Measurements from ENCODE around the gene SLMAP. TPM values are rescaled to one million over a fixed set of nuclear protein-coding genes. Genes with fewer than 3 reads are reported as not detected.
A peak's percentile ranks its signal among the peaks of the same experiment; 100 is the strongest.

The SLMAP gene
- total RNA-seq, 1 donor from 2014 or later = 71.4 TPM

DNA sequence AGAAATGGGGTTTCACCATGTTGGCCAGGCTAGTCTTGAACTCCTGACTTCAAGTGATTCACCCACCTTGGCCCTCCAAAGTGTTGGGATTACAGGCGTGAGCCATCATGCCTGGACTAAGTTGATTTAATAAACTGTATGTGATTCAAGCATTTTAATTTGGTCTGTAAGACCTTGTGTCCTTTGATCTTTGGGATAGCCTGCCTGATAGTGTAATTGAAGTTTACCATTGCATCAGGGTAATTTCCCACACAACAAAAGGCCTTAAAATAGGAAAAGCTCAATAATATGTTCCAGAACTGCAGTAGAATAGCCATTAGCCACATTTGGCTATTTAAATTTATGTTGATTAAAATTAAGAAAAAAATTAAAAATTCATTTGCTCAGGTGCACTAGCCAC is 38.0 kb upstream of the SLMAP start:
- no peaks in the 10 kb centered on the region for H3K4me1 Mint-ChIP-seq (ENCODE audit: low read depth, unreplicated experiment)
- Histone ChIP-seq H3K27me3 (ENCODE audit: insufficient read depth, low read length) (no peaks in the 10 kb centered on the region), H3K79me2 (ENCODE audit: insufficient read depth, low read length) (no peaks in the 10 kb centered on the region), H2AFZ (ENCODE audit: low read depth, low read length) (no peak overlapping the region), H4K20me1 (ENCODE audit: insufficient read depth, low read length) (no peaks in the 10 kb centered on the region), H3K9ac (ENCODE audit: low read length) (no peak overlapping the region), H3K9me3 (ENCODE audit: insufficient read depth, low read depth, low read length) (no peaks in the 10 kb centered on the region), H3K4me1 (ENCODE audit: insufficient read depth, low read length) (no peaks in the 10 kb centered on the region), H3K27ac (ENCODE audit: low read depth, low read length) (no peak overlapping the region), H3K4me2 (ENCODE audit: low read length) (no peak overlapping the region), H3K36me3 (ENCODE audit: insufficient read depth, low read length) (no peaks in the 10 kb centered on the region), H3K4me3 (ENCODE audit: insufficient read depth, low read depth, low read length) (no peak overlapping the region)
- H3K27ac Mint-ChIP-seq (ENCODE audit: unreplicated experiment) = no peak overlapping the region
- no peak for DNase-seq (ENCODE audit: low read depth)
- H3K4me3 Mint-ChIP-seq (ENCODE audit: unreplicated experiment) = no peak overlapping the region
- TF ChIP-seq EZH2 (IDR thresholded peaks at IDR 0.05; ENCODE audit: insufficient read depth, low read length) (no peak), CTCF (IDR thresholded peaks at IDR 0.05; ENCODE audit: insufficient read depth, low read depth, low read length) (no peak)
- H3K27me3 Mint-ChIP-seq (ENCODE audit: low read depth, unreplicated experiment) = peaks cover 6% of the 10 kb centered on the region
- no peak for FAIRE-seq
- no peaks in the 10 kb centered on the region for H3K9me3 Mint-ChIP-seq (ENCODE audit: unreplicated experiment)
- H3K36me3 Mint-ChIP-seq (ENCODE audit: low read depth, unreplicated experiment) = no peaks in the 10 kb centered on the region

DNA sequence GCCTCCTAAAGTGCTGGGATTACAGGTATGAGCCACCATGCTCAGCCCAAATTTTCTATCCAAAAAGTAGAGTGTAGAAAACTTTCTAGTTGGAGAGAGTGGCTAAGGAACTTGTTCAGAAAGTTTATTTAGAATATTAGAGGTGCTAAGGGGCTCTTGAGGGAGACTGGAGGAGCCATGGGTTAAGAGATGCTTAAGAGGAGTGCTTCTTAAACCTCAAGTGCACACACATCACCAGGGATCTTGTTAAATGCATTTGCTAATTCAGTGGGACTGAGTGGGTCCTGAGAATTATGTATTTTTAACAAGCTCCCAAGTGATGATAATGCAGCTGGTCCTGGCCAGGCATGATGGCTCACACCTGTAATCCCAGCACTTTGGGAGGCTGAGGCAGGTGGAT is 29.7 kb upstream of the SLMAP start:
- no peak overlapping the region for H3K27ac ChIP-seq (ENCODE audit: low read depth, low read length)
- no peaks in the 10 kb centered on the region for H3K79me2 ChIP-seq (ENCODE audit: insufficient read depth, low read length)
- Mint-ChIP-seq H3K4me1 (ENCODE audit: low read depth, unreplicated experiment) (peaks cover 7% of the 10 kb centered on the region), H3K4me3 (ENCODE audit: unreplicated experiment) (no peak overlapping the region), H3K9me3 (ENCODE audit: unreplicated experiment) (no peaks in the 10 kb centered on the region), H3K27me3 (ENCODE audit: low read depth, unreplicated experiment) (peaks cover 6% of the 10 kb centered on the region), H3K27ac (ENCODE audit: unreplicated experiment) (no peak overlapping the region), H3K36me3 (ENCODE audit: low read depth, unreplicated experiment) (no peaks in the 10 kb centered on the region)
- no peak overlapping the region for H3K4me3 ChIP-seq (ENCODE audit: insufficient read depth, low read depth, low read length)
- H3K36me3 ChIP-seq (ENCODE audit: insufficient read depth, low read length) = no peaks in the 10 kb centered on the region
- DNase-seq (ENCODE audit: low read depth) = no peak
- peaks cover 2% of the 10 kb centered on the region for H3K4me1 ChIP-seq (ENCODE audit: insufficient read depth, low read length)
- no peaks in the 10 kb centered on the region for H3K27me3 ChIP-seq (ENCODE audit: insufficient read depth, low read length)
- H2AFZ ChIP-seq (ENCODE audit: low read depth, low read length) = no peak overlapping the region
- no peak overlapping the region for H3K9ac ChIP-seq (ENCODE audit: low read length)
- no peaks in the 10 kb centered on the region for H3K9me3 ChIP-seq (ENCODE audit: insufficient read depth, low read depth, low read length)
- no peaks in the 10 kb centered on the region for H4K20me1 ChIP-seq (ENCODE audit: insufficient read depth, low read length)
- no peak for TF ChIP-seq CTCF (IDR thresholded peaks at IDR 0.05; ENCODE audit: insufficient read depth, low read depth, low read length)
- TF ChIP-seq EZH2 (IDR thresholded peaks at IDR 0.05; ENCODE audit: insufficient read depth, low read length) = no peak
- no peak overlapping the region for H3K4me2 ChIP-seq (ENCODE audit: low read length)
- no peak for FAIRE-seq

DNA sequence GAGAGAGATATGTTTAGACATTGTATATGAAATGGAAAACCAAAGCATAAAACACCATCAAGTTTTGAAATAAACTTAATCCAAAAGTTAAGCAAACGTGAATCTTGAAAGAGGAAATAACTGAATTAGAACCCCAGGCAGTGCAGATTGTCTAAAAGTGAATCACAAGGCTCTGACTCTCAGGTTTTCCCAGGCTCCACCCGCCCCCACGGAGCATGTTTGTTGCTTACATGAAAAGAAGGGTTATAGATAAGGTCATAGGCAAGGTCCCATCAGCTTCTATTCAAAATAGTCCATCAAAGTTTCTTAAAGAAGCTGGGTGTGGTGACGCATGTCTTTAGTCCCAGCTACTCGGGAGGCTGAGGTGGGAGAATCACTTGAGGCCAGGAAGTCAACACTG is 29.0 kb upstream of the SLMAP start:
- FAIRE-seq (no peak), DNase-seq (ENCODE audit: low read depth) (no peak)
- Histone ChIP-seq H4K20me1 (ENCODE audit: insufficient read depth, low read length) (no peaks in the 10 kb centered on the region), H3K4me2 (ENCODE audit: low read length) (no peak overlapping the region), H2AFZ (ENCODE audit: low read depth, low read length) (no peak overlapping the region), H3K9me3 (ENCODE audit: insufficient read depth, low read depth, low read length) (no peaks in the 10 kb centered on the region), H3K27ac (ENCODE audit: low read depth, low read length) (no peak overlapping the region), H3K36me3 (ENCODE audit: insufficient read depth, low read length) (no peaks in the 10 kb centered on the region), H3K27me3 (ENCODE audit: insufficient read depth, low read length) (no peaks in the 10 kb centered on the region), H3K79me2 (ENCODE audit: insufficient read depth, low read length) (no peaks in the 10 kb centered on the region), H3K4me3 (ENCODE audit: insufficient read depth, low read depth, low read length) (no peak overlapping the region), H3K9ac (ENCODE audit: low read length) (no peak overlapping the region), H3K4me1 (ENCODE audit: insufficient read depth, low read length) (peaks cover 2% of the 10 kb centered on the region)
- Mint-ChIP-seq H3K9me3 (ENCODE audit: unreplicated experiment) (no peaks in the 10 kb centered on the region), H3K4me3 (ENCODE audit: unreplicated experiment) (no peak overlapping the region), H3K4me1 (ENCODE audit: low read depth, unreplicated experiment) (peaks cover 7% of the 10 kb centered on the region), H3K27ac (ENCODE audit: unreplicated experiment) (peak overlapping the region; percentile 37), H3K36me3 (ENCODE audit: low read depth, unreplicated experiment) (no peaks in the 10 kb centered on the region), H3K27me3 (ENCODE audit: low read depth, unreplicated experiment) (peaks cover 2% of the 10 kb centered on the region)
- TF ChIP-seq EZH2 (IDR thresholded peaks at IDR 0.05; ENCODE audit: insufficient read depth, low read length) (no peak), CTCF (IDR thresholded peaks at IDR 0.05; ENCODE audit: insufficient read depth, low read depth, low read length) (no peak)
